GM21381 (cell line): ENCODE measurements around the gene AP4E1.
"Not testable (repeated sequence)": the region's sequence is repeated elsewhere in the genome, so short reads cannot be mapped to it uniquely, and the experiment has no call there.

Experiments
- ATAC-seq: cut with Tn5 transposase; IDR thresholded peaks from one replicate; pipeline ENCODE4 v1.9.1; 2021; ENCODE audit warnings: mild to moderate bottlenecking, moderate library complexity; ENCODE audit not compliant: unreplicated experiment

The AP4E1 gene

DNA sequence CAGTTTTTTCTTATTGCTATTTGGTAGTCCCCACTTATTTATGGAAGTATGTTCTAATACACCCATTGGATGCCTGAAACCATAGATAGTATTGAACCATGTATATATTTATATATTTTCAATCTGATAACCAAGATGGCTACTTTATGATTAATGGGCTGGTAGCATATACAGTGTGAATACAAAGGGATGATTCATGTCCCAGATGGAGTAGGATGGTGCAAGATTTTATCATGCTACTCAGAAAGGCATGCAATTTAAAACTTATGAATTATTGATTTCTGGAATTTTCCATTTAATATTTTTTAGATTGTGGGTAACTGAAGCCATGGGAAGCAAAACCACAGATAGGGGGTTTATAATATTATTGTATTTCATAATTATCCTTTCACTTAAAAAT lies 35.2 kb downstream of the AP4E1 start:
- no peak for ATAC-seq

DNA sequence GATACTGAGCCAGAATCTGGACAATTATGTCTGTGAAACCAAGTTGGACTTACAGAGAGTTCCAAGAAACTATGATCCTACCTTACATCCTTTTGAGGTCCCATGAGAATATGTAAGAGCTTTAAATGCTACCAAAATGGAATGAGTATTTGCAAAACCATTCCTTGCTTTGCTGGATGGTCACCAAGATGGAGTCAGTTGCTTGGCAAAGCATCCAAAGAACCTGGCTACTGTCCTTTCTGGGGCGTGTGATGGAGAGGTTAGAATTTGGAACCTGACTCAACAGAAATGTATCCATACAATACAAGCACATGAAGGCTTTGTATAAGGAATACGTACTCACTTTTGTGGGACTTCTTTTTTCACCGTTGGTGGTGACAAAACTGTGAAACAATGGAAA lies 36.2 kb downstream of the AP4E1 start:
- ATAC-seq: no peak

GRCh38 chr15:50945725-50946124 lies 37.2 kb downstream of the AP4E1 start:
- no peak for ATAC-seq

DNA sequence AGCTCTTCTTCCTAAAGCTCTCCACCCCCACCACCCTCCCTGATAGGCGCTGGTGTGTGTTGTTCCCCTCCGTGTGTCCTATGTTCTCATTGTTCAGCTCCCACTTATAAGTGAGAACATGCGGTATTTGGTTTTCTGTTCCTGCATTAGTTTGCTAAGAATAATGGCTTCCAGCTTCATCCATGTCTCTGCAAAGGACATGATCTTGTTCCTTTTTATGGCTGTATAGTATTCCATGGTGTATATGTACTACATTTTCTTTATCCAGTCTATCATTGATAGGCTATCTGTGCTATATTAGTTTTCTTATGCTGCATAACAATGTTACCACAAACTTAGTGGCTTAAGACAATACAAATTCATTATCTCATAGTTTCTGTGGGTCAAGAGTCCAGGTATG lies 42.3 kb downstream of the AP4E1 start:
- ATAC-seq: not testable (repeated sequence)

GRCh38 chr15:50953302-50953701 lies 44.8 kb downstream of the AP4E1 start:
- ATAC-seq: no peak

DNA sequence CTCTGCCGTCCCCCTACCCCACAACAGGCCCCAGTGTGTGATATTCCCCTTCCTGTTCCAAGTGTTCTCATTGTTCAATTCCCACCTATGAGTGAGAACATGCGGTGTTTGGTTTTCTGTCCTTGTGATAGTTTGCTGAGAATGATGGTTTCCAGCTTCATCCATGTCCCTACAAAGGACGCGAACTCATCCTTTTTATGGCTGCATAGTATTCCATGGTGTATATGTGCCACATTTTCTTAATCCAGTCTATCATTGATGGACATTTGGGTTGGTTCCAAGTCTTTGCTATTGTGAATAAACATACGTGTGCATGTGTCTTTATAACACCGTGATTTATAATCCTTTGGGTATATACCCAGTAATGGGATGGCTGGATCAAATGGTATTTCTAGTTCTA lies 46.4 kb downstream of the AP4E1 start:
- not testable (repeated sequence) for ATAC-seq

DNA sequence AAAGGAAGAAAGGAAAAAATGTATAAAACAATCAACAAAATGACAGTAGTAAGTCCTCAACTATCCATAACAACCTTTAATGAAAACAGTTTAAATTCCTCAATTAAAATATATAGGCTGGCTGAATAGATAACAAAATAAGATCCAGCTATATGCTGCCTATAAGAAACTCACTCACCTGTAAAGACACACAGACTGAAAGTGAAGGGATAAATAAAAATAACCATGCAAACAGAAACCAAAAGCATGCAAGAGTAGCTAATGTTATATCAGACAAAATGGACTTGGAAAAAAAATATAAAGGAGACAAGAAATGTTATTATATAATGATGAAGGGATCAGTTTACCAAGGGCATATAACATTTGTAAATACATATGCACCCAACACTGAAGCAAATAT lies 51.2 kb downstream of the AP4E1 start:
- ATAC-seq: no peak

DNA sequence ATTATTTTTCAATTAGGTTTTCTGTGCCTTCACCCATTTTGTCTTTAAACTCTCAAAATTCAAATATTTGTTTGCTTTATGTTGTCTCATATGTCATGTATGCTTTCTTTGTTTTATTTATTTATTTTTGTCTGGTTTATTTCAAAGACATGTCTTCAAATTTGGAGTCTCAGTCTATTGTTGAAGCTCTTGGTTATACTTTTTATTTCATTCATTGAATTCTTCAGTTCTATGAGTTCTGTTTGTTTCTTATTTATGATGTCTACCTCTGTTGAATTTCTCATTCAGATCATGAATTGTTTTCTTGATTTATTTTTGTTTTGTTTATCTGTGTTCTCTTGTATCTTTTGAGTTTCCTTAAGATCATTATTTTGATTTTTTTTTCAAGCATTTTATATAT lies 55.6 kb downstream of the AP4E1 start:
- no peak for ATAC-seq

- ATAC-seq: no peak
These were observed 59.9 kb downstream of the AP4E1 start for GRCh38 chr15:50968353-50968752.

- ATAC-seq: no peak
These were observed 62.0 kb downstream of the AP4E1 start for GRCh38 chr15:50970524-50970923.

- no peak for ATAC-seq
These were observed 62.6 kb downstream of the AP4E1 start for GRCh38 chr15:50971115-50971514.

DNA sequence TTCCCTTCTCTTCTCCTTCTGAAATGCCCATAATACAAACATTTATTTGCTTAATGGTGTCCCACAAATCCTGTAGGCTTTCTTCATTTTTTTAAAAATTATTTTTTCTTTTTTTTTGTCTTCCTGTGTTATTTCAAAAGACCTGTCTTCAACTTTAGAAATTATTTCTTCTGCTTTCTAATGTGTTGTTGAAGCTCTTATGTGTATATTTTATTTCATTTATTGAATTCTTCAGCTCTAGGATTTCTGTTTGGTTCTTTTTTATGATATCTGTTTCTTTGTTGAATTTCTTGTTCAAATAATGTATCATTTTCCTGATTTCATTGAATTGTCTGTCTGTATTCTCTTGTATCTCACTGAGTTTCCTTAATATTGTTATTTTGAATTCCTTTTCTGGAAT lies 63.1 kb downstream of the AP4E1 start:
- no peak for ATAC-seq

DNA sequence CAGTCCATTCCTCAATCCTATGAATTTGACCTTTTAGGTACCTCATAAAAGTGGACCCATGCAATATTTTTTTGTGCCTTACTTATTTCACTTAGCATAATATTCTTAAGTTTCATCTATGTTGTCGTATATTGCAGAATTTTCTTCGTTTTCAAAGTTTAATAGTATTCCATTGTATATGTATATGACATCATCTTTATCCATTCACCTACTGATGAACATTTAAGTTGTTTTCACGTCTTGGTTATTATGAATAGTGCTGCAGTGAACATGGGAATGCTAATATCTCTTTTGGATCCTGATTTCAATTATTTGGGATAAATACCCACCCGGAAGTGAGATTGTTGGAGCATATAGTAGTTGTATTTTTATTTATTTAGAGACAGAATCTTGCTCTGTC lies 65.1 kb downstream of the AP4E1 start:
- ATAC-seq: no peak

GRCh38 chr15:50977162-50977561 lies 68.7 kb downstream of the AP4E1 start:
- no peak for ATAC-seq

DNA sequence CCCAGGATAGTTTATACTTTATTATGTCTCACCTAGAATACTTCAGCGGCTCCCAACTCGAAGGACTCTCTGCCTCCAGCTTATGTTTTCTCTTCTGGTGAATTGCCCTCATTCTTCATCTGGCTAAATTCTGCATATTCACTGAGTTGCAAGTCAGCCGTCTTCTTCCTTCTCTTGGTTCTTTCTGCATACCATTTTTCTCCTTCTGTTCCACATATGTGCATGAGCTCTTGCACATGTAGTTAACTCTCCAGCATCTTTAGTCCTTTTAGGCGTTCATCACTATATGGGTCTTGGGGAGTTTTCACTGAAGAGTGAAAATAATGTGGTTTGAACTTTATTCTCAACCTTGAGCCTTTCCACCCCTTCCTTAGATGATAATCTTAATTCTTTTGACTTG lies 70.1 kb downstream of the AP4E1 start:
- ATAC-seq: no peak

GRCh38 chr15:50979041-50979440 lies 70.6 kb downstream of the AP4E1 start:
- no peak for ATAC-seq

DNA sequence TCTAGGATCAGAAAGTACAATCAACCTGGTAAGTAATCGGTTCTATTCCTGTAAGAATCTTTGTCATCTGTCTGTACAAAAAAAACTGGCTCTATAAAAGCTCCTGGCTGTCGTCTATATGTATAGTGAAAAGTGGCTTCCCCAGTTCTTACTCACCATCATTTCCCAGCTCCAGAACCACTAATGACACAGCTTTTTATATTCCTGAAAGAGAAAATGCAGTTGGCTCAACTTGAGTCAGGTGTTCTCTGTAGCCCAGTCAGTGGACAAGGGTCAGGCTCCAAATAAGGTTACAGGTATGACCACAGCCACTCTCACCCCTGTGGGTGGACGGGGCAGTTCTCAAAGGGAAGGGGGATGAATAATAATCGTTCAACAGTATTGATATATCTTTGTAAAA lies 85.1 kb downstream of the AP4E1 start:
- ATAC-seq: no peak

DNA sequence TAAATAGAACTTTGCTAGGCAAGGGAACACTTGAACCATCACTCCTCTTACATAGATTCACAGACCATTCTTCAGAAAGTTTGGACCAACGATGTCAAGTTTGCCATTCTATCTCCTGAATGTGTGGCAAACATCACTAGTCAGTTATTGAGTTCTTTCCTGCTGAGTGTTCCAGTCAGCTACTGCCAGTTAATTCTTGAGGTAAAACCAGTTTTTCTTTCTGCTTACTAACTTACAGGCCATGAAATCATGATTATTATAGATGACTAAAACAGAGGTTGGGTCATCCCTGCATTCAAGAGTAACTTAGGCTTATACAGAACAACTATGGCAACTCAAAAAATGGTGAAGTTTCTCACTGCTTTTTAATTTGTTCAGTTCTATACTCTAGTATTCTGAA lies 88.2 kb downstream of the AP4E1 start:
- ATAC-seq: no peak

- ATAC-seq: no peak
These were observed 89.0 kb downstream of the AP4E1 start for GRCh38 chr15:50997371-50998051.

- ATAC-seq: no peak
These were observed 95.6 kb downstream of the AP4E1 start for GRCh38 chr15:51004103-51004551.

DNA sequence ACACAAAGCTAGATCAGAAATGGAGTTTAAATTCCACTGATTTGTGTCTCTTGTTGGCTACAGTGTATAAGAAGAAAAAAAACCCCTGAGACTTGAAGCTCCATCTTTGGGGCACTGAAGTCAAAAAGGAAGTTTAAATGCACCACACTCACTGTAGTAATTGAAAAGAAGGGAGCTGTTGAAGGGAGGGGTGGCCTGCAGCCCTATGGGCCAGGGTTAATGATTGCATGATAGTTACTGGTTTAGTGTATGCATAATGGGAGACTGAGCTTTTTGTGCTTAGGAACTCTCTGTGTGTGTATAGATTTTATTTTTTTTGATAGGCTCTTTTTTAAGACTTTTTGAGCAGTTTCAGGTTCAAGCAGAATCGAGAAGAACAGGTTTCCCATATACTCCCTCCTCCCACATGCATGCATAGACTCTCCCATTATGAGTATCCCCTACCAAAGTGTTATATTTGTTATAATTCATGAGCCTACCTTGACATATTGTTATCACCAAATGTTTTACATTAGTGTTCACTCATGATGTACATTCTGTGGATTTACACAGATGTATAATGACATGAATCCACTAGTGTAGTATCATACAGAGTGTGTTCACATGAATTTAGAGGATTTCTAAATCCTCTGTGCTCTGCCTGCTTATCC lies 98.0 kb downstream of the AP4E1 start:
- no peak for ATAC-seq

DNA sequence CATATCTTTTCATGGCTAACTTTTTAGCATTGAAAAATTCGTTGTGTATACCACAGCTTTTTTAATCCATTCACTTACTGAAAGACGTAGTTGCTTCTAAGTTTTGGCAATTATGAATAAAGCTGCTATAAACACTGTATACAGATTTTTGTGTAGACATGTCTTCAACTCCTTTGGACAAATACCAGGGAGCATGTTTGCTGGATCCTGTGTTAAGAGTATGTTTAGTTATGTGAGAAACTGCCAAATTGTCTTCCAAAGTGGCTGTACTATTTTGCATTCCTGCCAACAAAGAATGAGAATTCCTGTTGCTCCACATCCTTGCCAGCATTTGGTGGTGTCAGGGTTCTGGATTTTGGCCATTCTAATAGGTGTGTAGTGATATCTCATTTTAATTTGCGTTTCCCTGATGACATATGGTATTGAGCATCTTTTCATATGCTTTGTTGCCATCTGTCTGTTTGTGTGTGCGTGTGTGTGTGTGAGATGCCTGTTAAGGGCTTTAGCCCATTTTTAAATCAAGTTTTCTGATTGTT lies 98.7 kb downstream of the AP4E1 start:
- no peak for ATAC-seq

DNA sequence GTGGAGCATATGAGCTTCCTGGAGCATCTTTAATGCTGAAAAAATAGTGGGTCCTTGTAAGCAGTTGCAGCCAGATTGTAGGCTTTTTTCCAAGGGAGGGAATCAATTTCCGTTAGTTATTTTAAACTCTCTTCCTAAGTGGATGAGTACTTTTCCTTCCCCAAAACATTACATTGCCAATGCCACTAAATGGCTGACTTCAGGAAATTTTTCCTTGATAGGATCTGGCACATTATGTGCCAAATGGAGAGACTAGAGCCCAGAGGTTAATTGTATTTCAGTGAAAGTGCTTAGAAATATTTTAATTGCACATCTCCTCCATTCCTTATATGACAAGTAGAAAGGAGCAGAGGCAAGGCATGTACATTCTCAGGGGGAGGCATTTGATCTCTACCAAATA lies 102.7 kb downstream of the AP4E1 start:
- ATAC-seq: no peak
